H1 (cell line): ENCODE measurements around the gene KLHL41. TPM values are rescaled to one million over a fixed set of nuclear protein-coding genes. Genes with fewer than 3 reads are reported as not detected.

Experiments used
- CTCF ChIA-PET: fragments of 300-600 bp; sonication (Branson Sonifier 250); formaldehyde crosslinking; loops from one replicate; lab custom pipeline; 2021; ENCODE audit not compliant: partially characterized antibody; lab: Charles Lee
- POLR2A ChIA-PET: fragments of 300-600 bp; sonication (Branson Sonifier 250); formaldehyde crosslinking; loops from one replicate; lab custom pipeline; 2021; ENCODE audit warnings: inconsistent platforms; ENCODE audit not compliant: partially characterized antibody; lab: Charles Lee
- DNase-seq, 2 experiments: peaks; one replicate each; pipeline versions ENCODE4 v3.0.0 to v3.0.0-alpha.2; 2010 to 2022; ENCODE audit warnings: low spot score in 2 of 2, low read depth in 1 of 2, mixed read lengths in 1 of 2
- FAIRE-seq: peaks from 2 replicates; lab custom pipeline; 2011; peaks lifted over from hg19 to GRCh38; lab: Jason Lieb, UNC
- H2AFZ ChIP-seq: 2 replicates; pipeline ENCODE4 v1.8.1; 2012; ENCODE audit warnings: low read length, inconsistent platforms
- H2AK5ac ChIP-seq: 2 replicates; pipeline ENCODE4 v1.6.1; 2013; ENCODE audit warnings: low read depth, low read length
- H2BK120ac ChIP-seq: replicated peaks from 2 replicates; pipeline ENCODE3; 2013; ENCODE audit warnings: low read depth, low read length, inconsistent platforms
- H2BK12ac ChIP-seq: 2 replicates; pipeline ENCODE4 v1.6.1; 2013; ENCODE audit warnings: low read depth, low read length
- H2BK15ac ChIP-seq: 2 replicates; pipeline ENCODE4 v1.6.1; 2013; ENCODE audit warnings: low read length
- H2BK20ac ChIP-seq: 2 replicates; pipeline ENCODE4 v1.6.1; 2013; ENCODE audit warnings: low read length
- H2BK5ac ChIP-seq: 2 replicates; pipeline ENCODE4 v1.6.1; 2013; ENCODE audit warnings: low read depth, low read length
- H3K14ac ChIP-seq: 2 replicates; pipeline ENCODE4 v1.6.1; 2013; ENCODE audit warnings: inconsistent platforms; ENCODE audit not compliant: insufficient read length
- H3K18ac ChIP-seq: 2 replicates; pipeline ENCODE4 v1.6.1; 2013; ENCODE audit warnings: low read length; ENCODE audit errors: extremely low read depth
- H3K23ac ChIP-seq: 2 replicates; pipeline ENCODE4 v1.6.1; 2013; ENCODE audit warnings: inconsistent platforms; ENCODE audit not compliant: insufficient read length
- H3K23me2 ChIP-seq: 2 replicates; pipeline ENCODE4 v1.6.1; 2013; ENCODE audit warnings: low read depth, low read length
- H3K27ac ChIP-seq: 2 replicates; pipeline ENCODE4 v1.6.1; 2011; ENCODE audit warnings: low read depth, low read length, inconsistent platforms
- H3K27me3 ChIP-seq, 4 experiments: replicated peaks in 1 of 4; 1 replicate in 1 of 4; 2 replicates in 3 of 4; pipeline versions ENCODE4 v1.6.1 to v1.8.1; 2011 to 2013; ENCODE audit warnings: low read length in 3 of 4, mild to moderate bottlenecking in 3 of 4, inconsistent platforms in 2 of 4, mixed read lengths in 2 of 4, moderate library complexity in 1 of 4; ENCODE audit not compliant: control insufficient read depth in 3 of 4, insufficient read depth in 3 of 4; ENCODE audit errors: extremely low read depth in 1 of 4
- H3K36me3 ChIP-seq, 4 experiments: 2 replicates each; pipeline versions ENCODE4 v1.6.1 to v1.8.1; 2011 to 2013; ENCODE audit warnings: mild to moderate bottlenecking in 4 of 4, low read length in 3 of 4, moderate library complexity in 2 of 4, control low read depth in 1 of 4, inconsistent platforms in 1 of 4; ENCODE audit not compliant: insufficient read depth in 4 of 4, control insufficient read depth in 2 of 4
- H3K4ac ChIP-seq: replicated peaks from 2 replicates; pipeline ENCODE3; 2013; ENCODE audit warnings: low read length, low read depth, mixed read lengths, inconsistent platforms; ENCODE audit not compliant: insufficient read length
- H3K4me1 ChIP-seq, 4 experiments: replicated peaks in 1 of 4; 1 replicate in 1 of 4; 2 replicates in 3 of 4; pipeline versions ENCODE4 v1.6.1 to v1.8.1; 2011 to 2013; ENCODE audit warnings: low read length in 3 of 4, inconsistent platforms in 2 of 4, mixed read lengths in 1 of 4; ENCODE audit not compliant: insufficient read depth in 4 of 4, control insufficient read depth in 3 of 4
- H3K4me2 ChIP-seq, 2 experiments: 2 replicates each; pipeline versions ENCODE4 v1.6.1 to v1.8.1; 2011 to 2013; ENCODE audit warnings: low read depth in 2 of 2, low read length in 2 of 2, control low read depth in 1 of 2, inconsistent platforms in 1 of 2, mild to moderate bottlenecking in 1 of 2; ENCODE audit not compliant: insufficient read depth in 1 of 2
- H3K4me3 ChIP-seq, 4 experiments: fragments of 200-600, 300-600 bp in 1 of 4; sonication (generic), shearing (Covaris generic), sonication (Bioruptor Twin) in 1 of 4; 2 replicates each; pipeline versions ENCODE4 v1.5.1 to v1.8.1; 2011 to 2016; ENCODE audit warnings: low read length in 4 of 4, low read depth in 3 of 4, control low read depth in 2 of 4, inconsistent platforms in 2 of 4, mild to moderate bottlenecking in 2 of 4, mixed read lengths in 1 of 4, moderate library complexity in 1 of 4; ENCODE audit not compliant: insufficient read depth in 2 of 4; ENCODE audit errors: extremely low read depth in 1 of 4
- H3K56ac ChIP-seq: replicated peaks from 2 replicates; pipeline ENCODE3; 2013; ENCODE audit warnings: low read depth, mild to moderate bottlenecking, mixed read lengths, low read length, inconsistent platforms; ENCODE audit not compliant: insufficient read length
- H3K79me1 ChIP-seq: 2 replicates; pipeline ENCODE4 v1.6.1; 2013; ENCODE audit warnings: low read depth, low read length, control low read depth
- H3K79me2 ChIP-seq, 2 experiments: 2 replicates each; pipeline versions ENCODE4 v1.6.1 to v1.8.1; 2012 to 2013; ENCODE audit warnings: low read length in 2 of 2, mild to moderate bottlenecking in 2 of 2, inconsistent platforms in 1 of 2; ENCODE audit not compliant: insufficient read depth in 2 of 2, control insufficient read depth in 1 of 2
- H3K9ac ChIP-seq, 4 experiments: replicated peaks in 1 of 4; 1 replicate in 1 of 4; 2 replicates in 3 of 4; pipeline versions ENCODE4 v1.6.1 to v1.8.1; 2011 to 2013; ENCODE audit warnings: low read depth in 3 of 4, low read length in 3 of 4, control low read depth in 2 of 4, mild to moderate bottlenecking in 2 of 4, moderate library complexity in 2 of 4, inconsistent platforms in 1 of 4; ENCODE audit errors: extremely low read depth in 1 of 4
- H3K9me3 ChIP-seq, 2 experiments: 2 replicates each; pipeline versions ENCODE4 v1.6.1 to v1.8.1; 2012 to 2013; ENCODE audit warnings: mild to moderate bottlenecking in 2 of 2, moderate library complexity in 2 of 2, control low read depth in 1 of 2, inconsistent platforms in 1 of 2, low read depth in 1 of 2, low read length in 1 of 2, mixed read lengths in 1 of 2; ENCODE audit not compliant: insufficient read depth in 2 of 2
- H4K20me1 ChIP-seq, 2 experiments: replicated peaks in 1 of 2; 2 replicates each; pipeline versions ENCODE3 to v1.8.1; 2011 to 2013; ENCODE audit warnings: inconsistent platforms in 2 of 2, low read length in 2 of 2, mild to moderate bottlenecking in 1 of 2; ENCODE audit not compliant: insufficient read depth in 2 of 2, control insufficient read depth in 1 of 2
- H4K5ac ChIP-seq: 2 replicates; pipeline ENCODE4 v1.6.1; 2013; ENCODE audit warnings: low read length, low read depth, mixed read lengths, inconsistent platforms; ENCODE audit not compliant: insufficient read length
- H4K8ac ChIP-seq: 2 replicates; pipeline ENCODE4 v1.8.0; 2013; ENCODE audit warnings: mild to moderate bottlenecking, moderate library complexity, low read length, inconsistent platforms; ENCODE audit not compliant: insufficient read depth; ENCODE audit errors: extremely low read depth
- H4K91ac ChIP-seq: replicated peaks from 2 replicates; pipeline ENCODE3; 2013; ENCODE audit warnings: low read length, mixed read lengths, inconsistent platforms; ENCODE audit not compliant: insufficient read length
- ASH2L ChIP-seq: fragments of 200-600, 300-600 bp; sonication (generic); IDR thresholded peaks from one replicate; pipeline ENCODE4 v1.7.1; 2017; ENCODE audit warnings: low read length
- CEBPB ChIP-seq: IDR thresholded peaks from 2 replicates; pipeline ENCODE4 v1.6.1; 2012; ENCODE audit warnings: low read depth, low read length
- EZH2 ChIP-seq: fragments of 200-600 bp; sonication (generic); IDR thresholded peaks from 2 replicates; pipeline ENCODE4 v1.7.1; 2012; ENCODE audit warnings: low read depth, mild to moderate bottlenecking, moderate library complexity, low read length, inconsistent platforms; ENCODE audit not compliant: severe bottlenecking
- JUND ChIP-seq: IDR thresholded peaks from 2 replicates; pipeline ENCODE4 v1.6.1; 2011; ENCODE audit warnings: mild to moderate bottlenecking, improper control_type of control experiment, low read length
- KDM1A ChIP-seq: fragments of 200-600, 300-600 bp; sonication (generic); IDR thresholded peaks from 2 replicates; pipeline ENCODE4 v1.7.1; 2016; ENCODE audit warnings: mild to moderate bottlenecking, low read length, borderline replicate concordance
- RAD21 ChIP-seq, 2 experiments: IDR thresholded peaks in 1 of 2; conservative IDR thresholded peaks in 1 of 2; 2 replicates each; pipeline ENCODE4 v1.6.1; 2011; ENCODE audit warnings: low read depth in 2 of 2, low read length in 2 of 2, improper control_type of control experiment in 1 of 2, inconsistent platforms in 1 of 2, mild to moderate bottlenecking in 1 of 2, moderate library complexity in 1 of 2
- RFX5 ChIP-seq: IDR thresholded peaks from 2 replicates; pipeline ENCODE4 v1.6.1; 2011; ENCODE audit warnings: low read depth, low read length, improper control_type of control experiment, borderline replicate concordance
- WGBS, 2 experiments: shearing (Covaris generic) in 1 of 2; methylation state at CpG; one replicate each; pipeline versions ENCODE4 v1.1.6 to v1.1.7; 2013 to 2015; ENCODE audit warnings: low lambda C conversion rate in 2 of 2, mixed read lengths in 2 of 2, inconsistent platforms in 1 of 2, low coverage in 1 of 2, missing lambda C conversion rate in 1 of 2; ENCODE audit not compliant: insufficient replicate concordance in 2 of 2, insufficient coverage in 1 of 2, insufficient read length in 1 of 2; ENCODE audit errors: extremely low coverage in 1 of 2, missing lambda C conversion rate in 1 of 2; 5-methylcytosine and 5-hydroxymethylcytosine counted together
- polyA plus RNA-seq, 7 experiments: library from polyadenylated mRNA; depleted of rRNA in 3 of 7; stranded (reverse) in 5 of 7; unstranded in 2 of 7; fragments of >200 nt in 5 of 7; fragments of 200-250 nt in 2 of 7; gene quantifications; 1 replicate in 5 of 7; 2 replicates in 1 of 7; 4 replicates in 1 of 7; pipeline versions ENCODE4 v1.2.1 to v1.2.3, GENCODE V29; 2011 to 2013; ENCODE audit warnings: missing spikeins in 2 of 7, mixed read lengths in 2 of 7
- total RNA-seq: library from RNA; stranded (reverse); fragmentation: NEBNext Ultra II Directional; extraction: Animal tissue kit (Norgen Biotek cat#: 25700); gene quantifications from 2 replicates; pipeline ENCODE4 v1.2.1, GENCODE V29; 2021

KLHL41 gene
- total and polyA plus RNA-seq, 2 of the 8 experiments (the other 6 are each of a cell fraction or from before 2014, with no cell fraction given), result not detected

DNA sequence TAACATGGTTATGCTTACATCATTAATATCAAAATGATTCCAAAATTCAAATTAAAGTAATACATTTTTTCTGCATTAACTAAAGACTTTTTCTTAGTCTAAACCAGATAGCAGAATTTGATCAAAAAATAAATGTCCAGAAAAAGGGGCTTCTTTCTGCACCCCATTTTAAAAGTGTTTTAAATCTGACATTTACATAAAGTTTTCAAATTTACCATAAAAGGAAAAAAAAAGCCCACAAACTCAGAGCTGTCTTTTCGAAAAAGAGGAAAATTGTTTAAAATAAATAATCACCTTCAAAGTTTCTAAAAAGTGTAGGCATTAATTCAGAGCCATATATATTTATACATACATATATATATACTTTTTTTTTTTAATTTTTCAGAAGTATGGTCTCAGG, 62.7 kb downstream of the KLHL41 start:
- peaks cover 0 to 5% of the 10 kb centered on the region in 2 experiments for H4K20me1 ChIP-seq
- peaks cover 0 to 39% of the 10 kb centered on the region in 2 experiments; a peak in 3 of 4 replicates for H3K79me2 ChIP-seq
- FAIRE-seq (no peak), DNase-seq (no peak)
- WGBS, 2 experiments, result 81% methylated on average over 1 of the region's 1 CpG; no CpG with 5 or more reads in 1 of the 2 experiments
- H3K79me1 ChIP-seq, result no peaks in the 10 kb centered on the region
- no peak overlapping the region for H2BK120ac ChIP-seq
- H3K4ac ChIP-seq, result no peak overlapping the region
- H3K9ac ChIP-seq, result no peak overlapping the region
- peak overlapping the region in 1 of 2 experiments; percentile 65; a peak in 2 of 4 replicates for H3K4me2 ChIP-seq
- H3K14ac ChIP-seq, result no peak overlapping the region
- H4K5ac ChIP-seq, result no peak overlapping the region
- H3K23me2 ChIP-seq, result 0 out of 2 replicates have a peak, but pooled peaks cover 3% of the 10 kb centered on the region
- H3K18ac ChIP-seq, result no peak overlapping the region
- H3K27me3 ChIP-seq, result no peaks in the 10 kb centered on the region
- ChIA-PET CTCF (interaction anchor here (0.6 to 0.7 kb wide), 2 partner anchors 9 to 218 kb away, joined by 3 to 4 read pairs; no protein-coding TSS in a partner anchor), POLR2A (interaction anchor here (2.0 kb wide), 1 partner anchor 12 kb away, joined by 23 read pairs; the partner anchor contains the start of gene PPIG)
- H2BK5ac ChIP-seq, result no peak overlapping the region
- H3K23ac ChIP-seq, result no peak overlapping the region
- H2AFZ ChIP-seq, result no peak overlapping the region
- no peak overlapping the region for H4K8ac ChIP-seq
- H2AK5ac ChIP-seq, result no peak overlapping the region
- H2BK12ac ChIP-seq, result no peak overlapping the region
- no peak overlapping the region for H3K56ac ChIP-seq
- H3K27ac ChIP-seq, result no peak overlapping the region
- H2BK20ac ChIP-seq, result no peak overlapping the region
- peaks cover 0 to 5% (median 0%) of the 10 kb centered on the region in 4 experiments; a peak in 1 of 8 replicates for H3K36me3 ChIP-seq
- peak overlapping the region in 1 of 4 experiments; percentile 90; a peak in 1 of 8 replicates for H3K4me3 ChIP-seq
- no peak overlapping the region for H2BK15ac ChIP-seq
- H3K4me1 ChIP-seq, result no peaks in the 10 kb centered on the region
- H4K91ac ChIP-seq, result no peak overlapping the region
- peaks cover 0 to 5% of the 10 kb centered on the region in 2 experiments; a peak in 2 of 4 replicates for H3K9me3 ChIP-seq
- TF ChIP-seq RFX5, result no peak
- no peak for TF ChIP-seq EZH2
- TF ChIP-seq CEBPB, result no peak
- TF ChIP-seq KDM1A, result no peak
- TF ChIP-seq ASH2L, result no peak
- TF ChIP-seq RAD21 (IDR thresholded peaks at IDR 0.05 in 1 of 2, conservative IDR thresholded peaks at IDR 0.05 in 1 of 2; ENCODE audit: low read depth in 2 of 2, low read length in 2 of 2), result no peak
- no peak for TF ChIP-seq JUND
